ENCODE results near the gene RHEBL1.

The RHEBL1 gene

DNA sequence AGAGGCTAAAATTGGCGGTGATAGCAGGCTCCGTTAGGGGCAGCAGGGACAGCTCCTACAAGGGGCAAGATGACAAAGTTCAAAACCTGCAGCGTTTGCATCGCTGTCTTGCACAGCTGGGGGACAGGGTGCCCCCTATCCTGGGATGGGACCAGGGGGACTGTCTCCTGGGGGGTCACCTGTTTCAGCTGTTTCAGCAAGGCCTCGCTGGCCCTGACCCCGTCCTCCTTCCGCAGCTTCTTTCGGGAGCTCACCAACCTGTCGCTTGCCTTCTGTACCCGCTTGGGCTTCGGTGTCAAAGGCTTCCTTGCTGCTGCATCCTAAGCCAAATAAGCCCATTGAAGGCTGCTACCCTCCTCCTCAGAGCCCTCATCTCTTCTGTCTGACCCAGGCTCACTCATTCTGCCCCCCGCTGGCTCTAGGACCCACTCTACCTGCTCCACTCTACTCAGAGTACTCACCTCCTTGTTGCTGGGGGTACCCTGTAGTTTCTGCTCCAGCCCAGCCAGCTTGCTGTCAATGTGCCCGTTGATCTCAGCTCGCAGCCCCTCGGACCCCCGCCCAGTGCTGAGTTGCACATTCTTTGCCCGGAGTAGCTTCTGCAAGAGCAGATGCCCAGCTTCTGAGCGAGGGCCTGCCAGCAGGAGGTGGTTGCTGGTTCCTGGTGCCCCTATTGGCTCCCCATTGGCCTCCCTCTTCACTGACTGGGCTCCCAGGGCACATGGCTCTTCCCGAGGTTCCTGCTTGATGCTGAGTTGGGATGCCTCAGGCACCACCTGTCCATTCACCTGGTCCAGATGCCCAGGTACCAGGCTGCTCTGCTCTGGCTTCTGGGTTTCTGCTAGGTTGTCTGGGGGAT is 38.8 kb downstream of the RHEBL1 start:
- Histone ChIP-seq H3K27me3 (replicated peaks; ENCODE audit: control insufficient read depth, insufficient read depth, low read length) (no peaks in the 10 kb centered on the region), H3K4me3 (replicated peaks; ENCODE audit: low read depth, low read length) (no peak overlapping the region), H3K36me3 (ENCODE audit: control insufficient read depth, insufficient read depth, low read length) (peaks cover 64% of the 10 kb centered on the region)
- TF ChIP-seq CTCF (IDR thresholded peaks at IDR 0.05; ENCODE audit: insufficient read depth, low read length, poor library complexity, severe bottlenecking): no peak
- DNase-seq (ENCODE audit: extremely low read depth, insufficient read length): no peak

- Histone ChIP-seq H3K36me3 (ENCODE audit: control insufficient read depth, insufficient read depth, low read length) (peaks cover 66% of the 10 kb centered on the region), H3K4me3 (replicated peaks; ENCODE audit: low read depth, low read length) (no peak overlapping the region), H3K27me3 (replicated peaks; ENCODE audit: control insufficient read depth, insufficient read depth, low read length) (no peaks in the 10 kb centered on the region)
- TF ChIP-seq CTCF (IDR thresholded peaks at IDR 0.05; ENCODE audit: insufficient read depth, low read length, poor library complexity, severe bottlenecking): no peak
- DNase-seq (ENCODE audit: extremely low read depth, insufficient read length): no peak
These were observed 39.7 kb downstream of the RHEBL1 start for GRCh38 chr12:49030119-49030518.

DNA sequence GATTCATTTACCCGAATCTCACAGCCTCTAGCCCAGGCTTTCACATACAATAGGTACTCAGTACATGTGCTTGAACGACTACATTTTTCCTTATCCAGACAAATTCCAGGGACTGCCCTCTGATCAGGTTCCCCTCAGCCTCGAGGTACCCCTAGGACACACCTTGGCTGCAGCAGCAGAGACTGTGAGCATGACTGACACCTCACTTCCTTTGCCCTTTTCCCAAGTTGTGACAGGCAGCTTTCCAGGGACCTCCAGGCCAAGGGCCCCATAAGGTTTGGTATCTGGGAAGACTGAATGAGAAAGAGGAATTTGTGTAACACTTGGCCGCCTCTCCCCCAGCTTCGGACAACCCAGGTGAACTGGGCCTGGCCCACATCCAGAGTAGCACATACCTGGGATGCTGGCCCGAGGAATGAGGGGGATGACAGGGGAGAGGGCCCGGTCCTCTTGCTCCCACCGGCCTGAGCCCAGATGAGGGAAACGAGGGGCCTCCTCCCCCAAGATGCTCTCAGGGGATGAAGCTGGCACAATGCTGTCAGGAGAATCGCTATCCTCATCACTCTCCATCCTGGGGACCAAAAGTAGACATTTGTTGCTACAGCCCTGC is 41.0 kb downstream of the RHEBL1 start:
- H3K27me3 ChIP-seq (replicated peaks; ENCODE audit: control insufficient read depth, insufficient read depth, low read length): no peaks in the 10 kb centered on the region
- no peak for TF ChIP-seq CTCF (IDR thresholded peaks at IDR 0.05; ENCODE audit: insufficient read depth, low read length, poor library complexity, severe bottlenecking)
- H3K36me3 ChIP-seq (ENCODE audit: control insufficient read depth, insufficient read depth, low read length): peaks cover 57% of the 10 kb centered on the region
- DNase-seq (ENCODE audit: extremely low read depth, insufficient read length): no peak
- no peak overlapping the region for H3K4me3 ChIP-seq (replicated peaks; ENCODE audit: low read depth, low read length)

DNA sequence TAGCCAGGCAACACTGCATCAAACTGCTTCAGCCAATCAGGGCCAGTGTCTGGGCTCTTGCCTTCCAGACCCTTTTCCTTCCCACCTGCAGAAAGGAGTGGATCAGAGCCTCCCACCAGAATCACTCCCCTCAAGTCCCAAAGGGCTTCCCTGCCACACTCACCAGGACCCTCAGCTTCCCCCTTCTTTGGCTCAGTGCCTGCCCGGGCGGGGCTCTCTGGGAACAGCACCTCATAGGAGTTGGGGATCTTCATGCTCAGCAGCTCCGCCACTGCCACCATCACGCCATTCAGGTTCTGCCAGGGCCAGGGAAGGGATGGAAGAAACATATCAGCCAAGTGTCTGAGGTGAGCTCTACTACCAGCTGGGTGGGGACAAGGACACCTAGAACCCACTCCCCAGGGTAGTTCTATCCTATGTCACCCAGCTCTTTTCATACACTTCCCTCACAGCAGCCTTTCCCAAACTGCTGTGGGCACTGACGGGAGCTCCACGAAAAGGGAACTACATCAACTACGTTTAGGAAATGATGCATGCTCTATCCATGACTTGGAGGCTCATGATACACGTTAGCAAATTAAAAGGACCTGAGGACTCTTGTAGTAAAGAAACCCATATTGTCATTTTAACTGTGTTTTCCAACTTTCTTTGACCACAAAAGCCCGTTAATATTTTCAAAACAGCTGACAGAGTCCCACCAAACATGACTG is 41.8 kb downstream of the RHEBL1 start:
- TF ChIP-seq CTCF (IDR thresholded peaks at IDR 0.05; ENCODE audit: insufficient read depth, low read length, poor library complexity, severe bottlenecking): no peak
- Histone ChIP-seq H3K36me3 (ENCODE audit: control insufficient read depth, insufficient read depth, low read length) (peaks cover 56% of the 10 kb centered on the region), H3K27me3 (replicated peaks; ENCODE audit: control insufficient read depth, insufficient read depth, low read length) (no peaks in the 10 kb centered on the region), H3K4me3 (replicated peaks; ENCODE audit: low read depth, low read length) (no peak overlapping the region)
- no peak for DNase-seq (ENCODE audit: extremely low read depth, insufficient read length)

GRCh38 chr12:49026678-49027480 is 42.9 kb downstream of the RHEBL1 start:
- Histone ChIP-seq H3K4me3 (replicated peaks; ENCODE audit: low read depth, low read length) (no peak overlapping the region), H3K36me3 (ENCODE audit: control insufficient read depth, insufficient read depth, low read length) (peaks cover 51% of the 10 kb centered on the region), H3K27me3 (replicated peaks; ENCODE audit: control insufficient read depth, insufficient read depth, low read length) (no peaks in the 10 kb centered on the region)
- DNase-seq (ENCODE audit: extremely low read depth, insufficient read length): no peak
- no peak for TF ChIP-seq CTCF (IDR thresholded peaks at IDR 0.05; ENCODE audit: insufficient read depth, low read length, poor library complexity, severe bottlenecking)
